ENCODE results near the gene NCKAP1.
"Not testable (repeated sequence)": the region's sequence is repeated elsewhere in the genome, so short reads cannot be mapped to it uniquely, and the experiment has no call there.

The NCKAP1 gene

DNA sequence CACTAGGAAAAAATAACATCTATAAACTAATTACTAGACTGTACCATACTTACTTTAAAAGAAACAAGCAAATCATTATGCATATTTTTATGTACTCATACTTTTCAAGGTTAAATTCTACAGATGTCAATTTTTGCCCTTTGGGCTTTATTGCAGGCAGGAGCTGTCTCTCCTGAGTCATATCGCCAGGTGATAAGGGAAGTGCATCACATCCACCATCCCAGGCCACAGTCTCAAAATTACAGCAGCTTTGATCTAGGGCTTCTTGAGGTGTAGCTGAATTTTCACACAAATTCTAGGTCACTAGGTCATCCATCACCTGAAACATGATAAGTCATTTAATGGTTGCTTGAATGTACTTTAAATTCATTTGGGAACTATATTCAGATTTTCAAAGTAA lies 133.4 kb downstream of the NCKAP1 start:
- no peak for DNase-seq

DNA sequence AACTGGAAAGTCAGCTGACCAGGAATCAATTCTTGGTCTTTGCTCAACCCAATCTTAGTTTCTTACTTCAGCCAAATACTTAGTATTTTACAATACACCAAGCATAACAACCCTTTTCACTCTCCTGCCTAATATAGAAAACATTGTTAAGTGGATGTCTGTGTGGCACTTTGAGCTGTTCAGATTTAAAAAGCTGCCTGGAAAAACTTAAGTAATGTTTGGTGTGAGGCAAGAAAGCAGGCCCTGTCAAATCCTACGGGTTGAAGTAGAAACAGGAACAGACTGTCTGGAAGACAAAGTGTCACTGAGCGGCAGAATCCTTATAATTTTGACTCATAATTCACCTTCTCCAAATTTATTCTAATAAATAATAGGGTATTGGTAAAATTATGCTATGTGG lies 134.7 kb downstream of the NCKAP1 start:
- DNase-seq = no peak

DNA sequence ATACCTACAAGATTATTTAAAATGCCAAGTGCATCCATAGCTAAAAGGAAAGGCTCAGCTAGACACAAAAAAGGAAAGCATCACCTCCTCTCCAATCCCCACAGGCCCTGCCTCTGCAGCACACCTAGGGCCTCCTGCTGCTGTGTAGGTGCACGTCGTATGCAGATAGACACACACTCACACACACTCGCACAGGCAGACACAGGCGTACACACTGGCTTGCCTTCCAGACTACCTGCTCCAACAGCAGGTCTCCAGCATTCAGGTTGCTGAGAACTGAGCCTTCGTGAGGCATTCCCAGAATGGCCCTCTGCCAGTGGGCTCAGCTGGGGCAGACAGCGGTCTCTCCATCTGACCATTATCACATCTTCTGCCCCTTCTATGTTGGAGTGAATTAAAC lies 136.5 kb downstream of the NCKAP1 start:
- no peak for DNase-seq

DNA sequence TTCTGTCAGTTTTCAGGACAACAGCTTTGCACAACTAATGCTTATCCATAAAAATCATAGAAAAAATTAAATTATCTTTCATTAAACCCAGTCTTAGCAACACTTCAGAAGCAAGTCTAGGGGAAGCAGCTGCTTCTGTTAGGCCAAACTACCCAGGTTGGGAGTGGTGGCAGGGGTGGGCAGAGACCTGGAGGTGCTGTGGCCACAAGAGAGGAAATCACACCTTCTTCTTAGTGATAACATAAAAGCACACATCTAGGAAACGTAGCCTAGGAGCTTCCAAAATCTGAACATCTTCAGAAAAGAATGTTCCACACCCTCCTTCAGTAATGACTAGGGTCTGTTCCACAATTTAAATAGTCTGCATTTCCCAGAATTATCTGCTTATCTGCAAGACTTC lies 139.5 kb downstream of the NCKAP1 start:
- no peak for DNase-seq

DNA sequence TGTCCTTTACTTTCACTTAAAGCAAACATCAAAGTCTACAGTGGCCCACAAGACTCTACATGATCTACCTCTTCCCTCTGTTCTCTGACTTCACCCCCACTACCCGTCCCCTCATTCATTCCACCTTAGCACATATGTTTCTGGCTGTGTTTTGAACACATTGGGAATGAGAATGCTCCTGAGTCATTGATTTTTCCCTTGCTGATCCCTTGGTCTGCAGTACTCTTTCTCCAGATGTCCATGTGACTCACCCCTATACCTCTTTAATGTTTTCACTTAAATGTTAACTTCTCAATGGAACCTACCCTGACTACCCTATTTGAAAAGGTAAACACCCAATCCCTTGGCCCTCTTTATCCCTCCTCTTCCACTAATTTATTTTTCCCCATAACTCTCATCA lies 141.1 kb downstream of the NCKAP1 start:
- no peak for DNase-seq

DNA sequence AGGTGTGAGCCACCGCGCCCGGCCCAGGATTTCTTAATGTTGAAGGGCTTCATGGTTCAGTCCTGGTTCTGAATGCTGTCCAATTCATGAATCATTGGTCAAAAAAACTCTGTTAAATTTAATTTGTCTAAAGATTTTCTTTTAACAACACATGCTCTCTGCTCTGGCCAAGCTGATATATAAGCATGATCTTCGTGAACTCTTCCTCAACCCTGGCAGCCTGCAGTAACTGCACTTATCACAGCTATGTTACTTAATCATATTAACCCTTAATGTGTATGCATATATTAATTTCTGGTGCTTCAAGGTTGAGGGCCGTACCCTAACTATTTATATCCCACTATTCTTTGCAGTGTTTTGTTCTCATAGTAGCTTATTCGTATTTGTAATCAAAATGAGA lies 142.5 kb downstream of the NCKAP1 start:
- no peak for DNase-seq

DNA sequence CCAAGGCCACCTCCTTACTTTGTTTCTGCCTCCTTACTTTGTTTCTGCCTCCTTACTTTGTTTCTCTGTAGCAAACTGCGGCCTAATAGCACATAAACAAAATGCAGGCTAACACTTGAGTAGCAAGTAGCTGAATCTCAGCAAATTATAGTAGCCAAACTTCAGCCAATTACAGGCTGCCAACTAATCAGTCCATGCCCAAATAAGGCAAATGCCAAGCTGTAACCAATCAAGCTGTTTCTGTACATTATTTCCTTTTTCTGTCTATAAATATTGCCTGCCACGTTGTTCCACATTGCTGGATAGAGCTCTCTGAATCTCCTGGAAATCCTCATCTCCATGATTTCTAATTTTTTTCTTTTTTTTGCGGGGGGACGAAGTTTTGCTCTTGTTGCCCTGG lies 143.1 kb downstream of the NCKAP1 start:
- DNase-seq = no peak

DNA sequence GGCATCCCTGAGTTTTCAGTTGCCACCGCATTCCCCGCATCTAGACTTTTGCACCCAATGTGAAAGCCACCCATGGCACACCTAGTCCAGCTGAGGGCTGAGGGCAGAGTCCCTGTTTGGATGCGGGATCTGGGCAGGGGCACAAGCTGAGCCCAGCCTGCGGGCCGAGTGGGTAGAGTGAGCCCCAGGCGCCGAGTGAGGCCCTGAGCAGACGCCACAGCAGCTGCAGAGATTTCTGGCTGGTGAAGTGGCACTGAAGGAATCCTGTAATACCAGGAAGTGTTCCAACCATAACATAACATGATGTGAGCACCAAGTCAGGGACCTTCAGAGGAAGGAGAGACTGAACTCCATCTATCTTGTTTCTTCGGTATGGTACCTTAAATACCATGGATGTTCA lies 144.1 kb downstream of the NCKAP1 start:
- DNase-seq = no peak

DNA sequence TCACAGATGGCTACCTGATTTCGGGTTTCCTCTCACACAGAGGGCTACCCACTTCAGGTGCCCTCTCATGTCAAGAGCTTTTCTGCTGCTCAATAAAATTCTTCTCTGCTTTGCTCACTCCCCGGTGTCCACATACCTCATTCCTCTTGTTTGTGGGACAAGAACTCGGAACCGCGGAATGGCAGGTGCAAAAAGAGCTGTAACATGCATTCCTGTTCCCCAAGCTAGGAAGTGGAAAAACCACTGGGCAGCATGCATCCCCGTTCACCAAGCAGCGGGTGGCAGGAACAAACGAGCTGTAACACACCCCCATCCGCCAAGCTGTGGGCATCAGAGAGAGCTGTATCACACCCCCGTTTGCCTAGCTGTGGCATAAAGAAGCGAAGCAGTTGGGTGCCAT lies 144.6 kb downstream of the NCKAP1 start:
- DNase-seq = no peak

DNA sequence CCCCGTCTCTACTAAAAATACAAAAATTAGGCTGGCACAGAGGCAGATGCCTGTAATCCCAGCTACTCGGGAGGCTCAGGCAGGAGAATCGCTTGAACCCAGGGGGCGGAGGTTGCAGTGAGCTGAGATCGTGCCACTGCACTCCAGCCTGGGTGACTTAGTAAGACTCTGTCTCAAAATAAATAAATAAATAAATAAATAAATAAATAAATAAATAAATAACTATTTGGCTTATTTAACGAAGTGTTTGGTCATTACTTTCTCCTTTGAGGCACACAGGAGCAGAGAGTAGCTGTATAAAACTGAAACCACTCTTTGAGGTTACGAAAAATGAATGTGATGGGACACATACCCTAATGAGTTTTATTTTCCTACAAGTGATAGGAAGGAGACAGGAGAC lies 145.2 kb downstream of the NCKAP1 start:
- not testable (repeated sequence) for DNase-seq

DNA sequence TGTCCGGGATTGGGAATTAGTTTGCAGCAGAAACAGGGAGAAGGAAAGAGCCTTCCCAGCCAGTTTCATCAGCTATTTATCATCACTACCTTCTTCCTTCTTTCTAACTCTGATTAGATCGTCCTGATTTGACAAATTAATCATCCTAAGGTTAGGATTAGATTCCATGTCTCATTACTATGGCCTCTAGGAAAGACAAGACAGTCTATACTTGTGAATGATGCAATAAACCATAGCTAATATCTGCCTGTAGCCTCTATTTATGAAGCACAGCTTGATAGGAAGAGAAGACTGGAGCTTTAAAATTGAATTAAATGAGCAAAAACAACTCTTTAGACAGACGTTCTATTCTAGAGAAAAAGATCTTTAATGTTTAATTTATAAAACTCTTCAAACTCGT lies 146.6 kb downstream of the NCKAP1 start:
- no peak for DNase-seq

DNA sequence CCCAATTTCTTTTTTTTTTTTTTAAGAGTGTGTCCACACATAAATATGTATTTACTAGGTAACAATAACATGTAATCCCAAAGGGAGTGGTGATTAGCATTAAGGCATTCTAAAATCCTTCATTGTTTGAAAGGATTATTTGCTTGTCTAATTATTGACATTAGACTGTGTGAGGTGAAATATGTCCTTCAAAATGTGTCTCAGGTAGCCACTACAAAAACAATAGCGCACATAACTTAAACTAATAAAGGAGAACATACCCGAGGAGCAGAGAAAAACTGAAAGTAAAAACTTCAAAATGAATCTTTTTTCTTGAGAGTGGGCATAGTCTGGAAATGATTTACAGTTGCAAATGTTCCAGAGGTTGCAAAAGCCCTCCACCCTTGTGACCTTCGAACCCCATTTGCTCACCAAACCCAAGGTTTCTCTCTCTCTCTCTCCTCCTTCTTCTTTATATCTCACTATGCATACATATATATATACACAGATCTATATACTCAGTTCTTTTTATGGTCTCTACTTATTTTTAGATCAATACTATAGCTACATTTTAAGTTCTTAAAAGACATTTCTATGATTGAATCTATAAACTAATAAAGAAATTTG lies 147.4 kb downstream of the NCKAP1 start:
- DNase-seq = no peak

DNA sequence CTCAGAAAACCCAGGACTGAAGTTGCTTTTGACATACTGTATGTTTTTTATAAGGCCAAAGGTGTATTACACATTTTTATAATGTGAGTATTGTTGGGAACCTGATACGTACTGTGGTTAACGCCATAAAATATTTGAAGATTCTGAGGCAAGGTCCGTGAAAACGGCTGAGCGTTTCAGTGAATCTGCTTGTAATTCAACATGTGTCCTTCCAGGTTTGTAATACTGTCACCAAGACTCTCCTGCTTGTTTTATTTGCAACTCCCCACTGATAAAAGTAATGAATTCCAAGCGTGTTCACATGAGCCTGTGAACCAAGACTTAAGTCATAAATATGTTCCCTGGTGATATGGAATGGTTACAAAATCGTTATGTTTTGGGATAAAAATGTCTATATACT lies 148.0 kb downstream of the NCKAP1 start:
- no peak for DNase-seq

DNA sequence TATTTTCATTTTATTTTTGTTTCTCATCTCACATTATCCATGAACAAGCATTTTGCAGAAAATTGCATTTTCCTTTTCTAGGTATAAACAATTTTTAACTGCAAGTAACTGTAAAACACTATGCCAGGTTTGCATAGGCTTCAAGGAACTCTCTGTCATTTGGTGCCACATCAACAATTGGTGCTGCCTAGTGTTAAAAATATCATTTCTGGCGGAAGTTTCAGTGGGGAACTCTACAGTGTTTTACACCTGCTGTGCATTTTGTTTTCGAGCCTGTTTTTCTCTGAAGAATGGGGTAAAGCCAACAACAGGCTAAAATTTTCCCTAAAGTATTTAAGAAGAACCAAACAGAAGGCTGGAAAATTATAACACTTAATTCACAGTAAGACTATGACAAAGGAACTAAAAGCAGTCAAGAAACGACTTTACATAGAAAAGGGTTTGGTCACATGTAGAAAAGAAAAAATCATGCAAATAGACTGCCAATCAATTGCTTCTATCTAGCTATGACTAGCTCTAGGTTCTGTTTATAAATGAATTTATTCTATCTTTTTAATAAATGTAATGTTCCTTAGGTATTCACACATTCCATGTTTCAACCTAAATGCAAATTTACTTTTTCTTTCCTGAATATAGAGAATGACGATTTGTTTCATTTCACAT lies 150.4 kb downstream of the NCKAP1 start:
- no peak for DNase-seq

DNA sequence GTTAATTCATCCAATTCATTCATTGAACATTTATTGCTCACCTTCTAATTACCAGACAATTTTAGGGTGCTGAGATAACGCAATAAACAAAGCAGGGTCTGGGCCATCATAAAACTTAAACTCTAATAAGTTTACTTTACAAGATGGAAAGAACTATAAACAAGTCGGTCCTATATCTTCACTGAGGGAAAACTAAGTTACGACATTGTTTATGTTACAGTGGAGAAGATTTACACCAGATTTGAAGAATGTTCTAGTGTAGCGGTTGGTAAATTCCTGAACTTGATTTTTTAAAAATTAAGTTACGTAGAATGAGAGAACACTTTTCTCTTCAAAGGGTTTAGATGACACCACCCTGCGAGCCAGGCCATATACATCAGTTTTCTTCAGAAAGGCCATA lies 151.2 kb downstream of the NCKAP1 start:
- DNase-seq = no peak

DNA sequence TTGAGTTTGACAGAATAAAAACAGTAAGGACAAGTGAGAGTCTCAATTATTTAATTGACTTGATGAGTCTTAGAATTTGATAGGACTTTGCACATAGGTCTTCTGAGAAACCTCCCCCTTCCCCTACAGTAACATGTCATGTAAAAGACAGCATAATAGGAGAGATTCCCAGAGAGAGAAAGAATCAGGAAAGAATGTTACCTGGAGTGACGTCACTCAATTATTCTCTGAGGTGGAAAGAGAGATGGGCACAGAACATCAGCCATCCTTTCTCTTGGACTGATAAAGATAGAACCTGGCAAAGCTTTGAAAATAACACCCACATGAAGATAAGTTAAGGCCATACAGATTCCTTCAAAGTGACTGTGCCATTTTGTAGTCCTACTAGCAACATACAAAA lies 152.5 kb downstream of the NCKAP1 start:
- DNase-seq = no peak

DNA sequence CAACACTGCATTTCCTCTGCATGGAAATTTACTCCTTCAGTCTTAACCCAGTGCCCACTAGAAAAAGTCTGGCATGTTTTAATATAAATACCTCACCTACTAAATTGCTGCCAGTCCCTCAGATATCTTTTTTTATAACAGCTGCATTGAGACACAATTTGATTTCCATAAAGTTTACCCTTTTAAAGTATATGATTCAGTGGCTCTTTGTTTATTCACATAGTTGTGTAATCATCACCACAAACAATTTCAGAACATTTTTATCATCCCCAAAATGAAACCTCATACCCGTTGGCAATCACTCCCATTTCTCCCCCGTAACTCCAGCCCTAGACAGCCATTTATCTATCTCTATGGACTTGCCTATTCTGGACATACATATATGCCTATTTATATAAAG lies 154.8 kb downstream of the NCKAP1 start:
- no peak for DNase-seq

DNA sequence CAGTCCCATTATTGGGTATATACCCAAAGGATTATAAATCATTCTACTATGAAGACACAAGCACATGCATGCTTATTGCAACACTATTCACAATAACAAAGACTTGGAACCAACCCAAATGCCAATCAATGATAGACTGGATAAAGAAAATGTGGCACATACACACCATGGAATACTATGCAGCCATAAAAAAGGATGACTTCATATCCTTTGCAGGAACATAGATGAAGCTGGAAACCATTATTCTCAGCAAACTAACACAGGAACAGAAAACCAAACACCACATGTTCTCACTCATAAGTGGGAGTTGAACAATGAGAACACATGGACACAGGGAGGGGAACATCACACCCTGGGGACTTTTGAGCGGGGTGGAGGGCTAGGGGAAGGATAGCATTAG lies 158.2 kb downstream of the NCKAP1 start:
- not testable (repeated sequence) for DNase-seq

DNA sequence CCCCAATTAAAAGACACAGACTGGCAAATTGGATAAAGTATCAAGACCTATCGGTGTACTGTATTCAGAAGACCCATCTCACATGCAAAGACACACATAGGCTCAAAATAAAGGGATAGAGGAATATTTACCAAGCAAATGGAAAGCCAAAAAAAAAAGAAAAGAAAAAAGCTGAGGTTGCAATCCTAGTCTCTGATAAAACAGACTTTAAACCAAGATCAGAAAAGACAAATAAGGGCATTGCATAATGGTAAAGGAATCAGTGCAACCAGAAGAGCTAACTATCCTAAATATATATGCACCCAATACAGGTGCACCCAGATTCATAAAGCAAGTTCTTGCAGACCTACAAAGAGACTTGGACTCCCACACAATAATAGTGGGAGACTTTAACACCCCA lies 161.6 kb downstream of the NCKAP1 start:
- not testable (repeated sequence) for DNase-seq

DNA sequence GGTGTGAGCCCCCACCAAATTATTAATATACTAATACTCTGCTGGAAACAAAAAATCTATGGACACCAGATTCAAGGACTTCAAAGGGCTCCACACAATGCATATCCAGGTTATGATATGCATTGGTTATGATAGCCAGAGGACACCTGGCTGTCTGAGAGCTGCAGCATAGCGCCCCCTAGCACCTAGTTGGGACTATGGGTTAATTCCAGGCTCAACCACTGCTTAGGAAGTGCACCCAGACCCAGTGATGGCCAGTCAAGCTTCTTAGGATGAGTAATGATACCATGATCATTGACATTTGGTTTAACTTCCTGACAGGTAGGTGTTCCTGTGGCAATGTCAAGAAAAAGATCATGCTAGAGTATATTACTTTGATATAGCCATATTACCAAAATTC lies 168.0 kb downstream of the NCKAP1 start:
- no peak for DNase-seq

DNA sequence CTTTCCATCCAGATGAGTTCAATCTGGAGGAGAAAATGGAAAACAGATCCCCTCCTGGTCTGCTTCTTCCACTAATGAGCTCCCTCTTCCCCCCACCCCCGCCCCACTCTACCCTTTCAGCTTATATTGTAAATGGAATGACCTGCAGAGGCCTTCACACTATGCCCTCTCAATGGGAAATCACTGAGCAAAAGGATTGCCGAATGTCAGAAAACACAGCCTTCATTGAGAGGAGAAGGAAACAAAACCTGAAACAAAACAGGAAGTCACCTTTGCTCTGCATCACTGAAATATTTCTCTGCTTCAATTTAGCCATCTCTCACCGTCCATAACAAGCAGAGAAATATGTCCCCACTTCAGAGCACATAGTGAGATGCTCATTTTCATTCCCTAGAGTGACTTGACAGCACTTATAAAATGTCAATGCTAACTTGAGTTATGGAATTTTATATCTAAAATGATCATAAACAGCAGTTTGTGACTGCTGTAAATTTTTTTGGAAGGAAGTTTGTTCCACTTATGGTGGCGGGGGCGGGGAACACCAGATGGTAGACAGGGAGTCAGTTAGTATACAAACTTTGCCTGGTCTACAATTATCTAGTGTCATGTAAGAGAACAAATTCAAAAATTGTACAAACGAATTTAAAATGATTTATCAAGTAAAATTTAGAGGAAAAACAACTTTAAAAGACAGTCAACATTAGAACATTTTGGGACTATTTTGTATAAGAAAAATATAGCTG lies 170.0 kb downstream of the NCKAP1 start:
- no peak for DNase-seq

DNA sequence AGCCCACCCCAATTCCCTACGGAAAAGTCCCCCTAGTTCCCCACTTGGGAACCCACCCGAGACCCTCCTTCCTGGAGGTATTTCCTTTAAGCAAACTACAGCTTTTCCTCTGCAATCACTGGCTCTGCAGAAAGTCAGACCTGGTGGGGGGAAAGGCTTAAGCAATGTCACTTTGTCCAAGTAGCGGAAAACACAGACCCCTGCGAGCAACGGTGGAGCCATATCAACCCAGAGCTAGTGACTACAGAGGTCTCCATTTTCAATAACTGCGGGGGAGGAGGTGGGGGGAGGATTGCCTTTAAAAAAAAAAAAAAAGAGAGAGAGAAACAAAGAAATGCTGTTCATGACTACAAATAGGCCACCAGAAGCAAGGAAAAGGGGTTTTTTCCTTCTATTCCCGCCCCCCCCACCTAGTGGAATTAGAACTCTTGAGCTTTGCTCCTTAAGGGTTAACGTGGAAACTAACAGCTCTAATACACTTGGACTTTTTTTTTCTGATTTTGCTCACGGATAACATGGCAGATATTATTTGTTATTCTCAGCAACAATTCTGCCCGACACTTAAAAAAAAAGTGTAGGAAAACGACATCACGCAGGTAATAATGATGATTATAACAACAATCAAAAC lies 170.7 kb downstream of the NCKAP1 start:
- no peak for DNase-seq

DNA sequence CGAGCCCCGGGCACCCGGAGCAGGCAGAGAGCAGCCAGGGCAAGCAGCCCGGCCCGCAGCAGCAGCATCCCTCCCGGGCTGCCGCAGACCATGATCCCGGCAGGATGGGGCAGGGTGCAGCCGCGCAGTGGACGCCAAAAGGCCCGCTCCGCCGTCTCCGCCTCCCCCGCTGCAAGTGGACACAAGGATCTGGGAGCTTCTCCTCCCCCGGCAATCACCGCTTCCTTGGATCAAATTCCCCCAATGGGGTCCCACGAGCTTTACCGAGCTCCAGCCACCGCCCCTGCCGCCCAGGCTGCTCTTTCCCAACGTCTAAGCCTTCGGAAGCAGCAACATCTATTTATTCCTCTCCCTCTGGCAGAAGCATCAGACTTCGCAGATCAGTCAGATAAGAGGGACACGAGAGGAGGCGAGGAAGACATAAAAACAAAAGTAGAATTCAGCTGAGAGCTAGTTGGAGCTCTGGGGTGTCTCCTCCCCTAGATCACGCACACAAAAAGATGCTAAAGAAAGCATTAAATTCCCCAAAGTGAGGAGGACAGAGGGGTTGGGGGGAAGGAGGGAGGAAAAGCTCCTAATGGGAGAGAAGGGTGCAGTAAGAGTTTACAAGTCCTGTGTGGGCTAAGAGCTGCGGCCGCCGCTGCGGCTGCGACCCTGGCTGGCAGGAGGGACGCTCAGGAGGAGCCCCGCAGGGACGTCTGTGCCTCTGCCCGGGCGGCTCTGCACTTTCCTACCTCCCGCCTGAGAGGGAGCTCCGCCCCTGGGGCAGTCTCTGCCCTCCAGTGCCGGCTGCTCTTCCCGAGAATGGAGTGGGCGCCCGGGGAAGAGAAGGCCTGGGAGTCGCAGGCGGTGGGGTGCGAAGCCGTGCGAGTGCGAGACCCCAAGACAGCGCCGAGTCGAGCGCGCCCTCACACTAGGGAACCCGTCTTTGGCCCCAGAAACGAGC lies 171.5 kb downstream of the NCKAP1 start, which contains the start of gene FRZB:
FRZB (minus strand) TSS at position 177 of the 946 bp plus-strand sequence; CDS start at position 92, 85 bp downstream.
- no peak for DNase-seq
